GM19468 (cell line): ENCODE data around the gene XRCC3.

Experiments used
- ATAC-seq: cut with Tn5 transposase; IDR thresholded peaks from one replicate; pipeline ENCODE4 v1.9.1; 2021; ENCODE audit warnings: mild to moderate bottlenecking, moderate library complexity, moderate number of reproducible peaks; ENCODE audit not compliant: unreplicated experiment; ENCODE audit errors: extremely low read depth

Gene XRCC3

GRCh38 chr14:103739466-103739792 is 24.2 kb upstream of the XRCC3 start:
- ATAC-seq = no peak

- ATAC-seq = no peak
These were observed 23.6 kb upstream of the XRCC3 start for GRCh38 chr14:103738701-103739451.

GRCh38 chr14:103738166-103738565 is 22.9 kb upstream of the XRCC3 start:
- no peak for ATAC-seq

GRCh38 chr14:103737432-103738045 is 22.3 kb upstream of the XRCC3 start:
- ATAC-seq = no peak

- no peak for ATAC-seq
These were observed 21.5 kb upstream of the XRCC3 start for GRCh38 chr14:103736546-103737431.

- no peak for ATAC-seq
These were observed 20.7 kb upstream of the XRCC3 start for GRCh38 chr14:103735815-103736545.

GRCh38 chr14:103735439-103735814 is 20.2 kb upstream of the XRCC3 start:
- no peak for ATAC-seq

- no peak for ATAC-seq
These were observed 19.8 kb upstream of the XRCC3 start for GRCh38 chr14:103735022-103735421.

GRCh38 chr14:103734081-103734888 is 19.0 kb upstream of the XRCC3 start:
- ATAC-seq = no peak

- ATAC-seq = no peak
These were observed 18.4 kb upstream of the XRCC3 start for GRCh38 chr14:103733651-103734050.

GRCh38 chr14:103732868-103733620 is 17.8 kb upstream of the XRCC3 start:
- no peak for ATAC-seq

GRCh38 chr14:103731916-103732867 is 16.9 kb upstream of the XRCC3 start:
- ATAC-seq = no peak

GRCh38 chr14:103731481-103731880 is 16.2 kb upstream of the XRCC3 start:
- ATAC-seq = no peak

- no peak for ATAC-seq
These were observed 15.3 kb upstream of the XRCC3 start for GRCh38 chr14:103730490-103731035.

- no peak for ATAC-seq
These were observed 14.5 kb upstream of the XRCC3 start for GRCh38 chr14:103729496-103730448.

GRCh38 chr14:103728721-103729120 is 13.5 kb upstream of the XRCC3 start:
- no peak for ATAC-seq
